HEK293 (cell line): ENCODE data around the gene P4HA1.

Experiments used
- BCL11A ChIP-seq: fragments of 450-650 bp; formaldehyde crosslinking; IDR thresholded peaks from 2 replicates; pipeline ENCODE4 v1.5.1; 2016; ENCODE audit warnings: low read depth, missing biosample characterization, missing genetic modification characterization
- CTCF ChIP-seq: fragments of 450-650 bp; formaldehyde crosslinking; IDR thresholded peaks from 2 replicates; pipeline ENCODE4 v1.5.1; 2016; ENCODE audit warnings: missing biosample characterization, missing genetic modification characterization
- EGR2 ChIP-seq: fragments of 450-650 bp; formaldehyde crosslinking; IDR thresholded peaks from 2 replicates; pipeline ENCODE4 v1.5.1; 2016; ENCODE audit warnings: low read depth, missing biosample characterization, missing genetic modification characterization
- GLI4 ChIP-seq: fragments of 450-650 bp; formaldehyde crosslinking; IDR thresholded peaks from 2 replicates; pipeline ENCODE4 v1.5.1; 2016; ENCODE audit warnings: missing biosample characterization, missing genetic modification characterization
- GLIS1 ChIP-seq: fragments of 450-650 bp; formaldehyde crosslinking; IDR thresholded peaks from 2 replicates; pipeline ENCODE4 v1.5.1; 2016; ENCODE audit warnings: missing biosample characterization, missing genetic modification characterization
- KLF16 ChIP-seq: fragments of 450-650 bp; formaldehyde crosslinking; IDR thresholded peaks from 2 replicates; pipeline ENCODE4 v1.5.1; 2017; ENCODE audit warnings: missing biosample characterization, missing genetic modification characterization
- ZBTB17 ChIP-seq: fragments of 450-650 bp; formaldehyde crosslinking; IDR thresholded peaks from 2 replicates; pipeline ENCODE4 v1.5.1; 2016; ENCODE audit warnings: missing biosample characterization, missing genetic modification characterization
- ZBTB21 ChIP-seq: fragments of 450-650 bp; formaldehyde crosslinking; IDR thresholded peaks from 2 replicates; pipeline ENCODE4 v1.5.1; 2017; ENCODE audit warnings: missing biosample characterization, missing genetic modification characterization
- ZBTB7A ChIP-seq: fragments of 450-650 bp; formaldehyde crosslinking; IDR thresholded peaks from 2 replicates; pipeline ENCODE4 v1.5.1; 2016; ENCODE audit warnings: low read depth, missing biosample characterization, missing genetic modification characterization
- ZFP37 ChIP-seq: fragments of 450-650 bp; formaldehyde crosslinking; IDR thresholded peaks from 2 replicates; pipeline ENCODE4 v1.5.1; 2016; ENCODE audit warnings: missing biosample characterization, missing genetic modification characterization
- ZNF112 ChIP-seq: fragments of 450-650 bp; formaldehyde crosslinking; IDR thresholded peaks from 2 replicates; pipeline ENCODE4 v1.5.0; 2017; ENCODE audit warnings: missing biosample characterization, missing genetic modification characterization
- ZNF140 ChIP-seq: fragments of 450-650 bp; formaldehyde crosslinking; IDR thresholded peaks from 2 replicates; pipeline ENCODE4 v1.5.1; 2016; ENCODE audit warnings: missing biosample characterization, missing genetic modification characterization
- ZNF311 ChIP-seq: fragments of 450-650 bp; formaldehyde crosslinking; IDR thresholded peaks from 2 replicates; pipeline ENCODE4 v1.5.1; 2017; ENCODE audit warnings: missing biosample characterization, missing genetic modification characterization, borderline replicate concordance
- ZNF404 ChIP-seq: fragments of 450-650 bp; formaldehyde crosslinking; IDR thresholded peaks from 2 replicates; pipeline ENCODE4 v1.5.1; 2017; ENCODE audit warnings: missing biosample characterization, missing genetic modification characterization
- ZNF433 ChIP-seq: fragments of 450-650 bp; formaldehyde crosslinking; IDR thresholded peaks from 2 replicates; pipeline ENCODE4 v1.5.1; 2016; ENCODE audit warnings: missing biosample characterization, missing genetic modification characterization, low read depth
- ZNF514 ChIP-seq: fragments of 450-650 bp; formaldehyde crosslinking; IDR thresholded peaks from 2 replicates; pipeline ENCODE4 v1.5.1; 2016; ENCODE audit warnings: missing biosample characterization, missing genetic modification characterization
- ZNF518A ChIP-seq: fragments of 450-650 bp; formaldehyde crosslinking; conservative IDR thresholded peaks from 2 replicates; pipeline ENCODE4 v1.5.1; 2016; ENCODE audit warnings: low read depth, missing biosample characterization, missing genetic modification characterization
- ZNF571 ChIP-seq: fragments of 450-650 bp; formaldehyde crosslinking; IDR thresholded peaks from 2 replicates; pipeline ENCODE4 v1.5.0; 2017; ENCODE audit warnings: missing biosample characterization, missing genetic modification characterization
- ZNF629 ChIP-seq: fragments of 450-650 bp; formaldehyde crosslinking; IDR thresholded peaks from 2 replicates; pipeline ENCODE4 v1.5.1; 2017; ENCODE audit warnings: missing biosample characterization, missing genetic modification characterization
- ZNF830 ChIP-seq: fragments of 450-650 bp; IDR thresholded peaks from 2 replicates; pipeline ENCODE4 v1.5.0; 2018; ENCODE audit warnings: missing biosample characterization, missing genetic modification characterization, low read depth, mild to moderate bottlenecking, moderate library complexity
- ZSCAN18 ChIP-seq: fragments of 450-650 bp; formaldehyde crosslinking; IDR thresholded peaks from 2 replicates; pipeline ENCODE4 v1.5.1; 2016; ENCODE audit warnings: missing biosample characterization, missing genetic modification characterization
- ZSCAN23 ChIP-seq: fragments of 450-650 bp; formaldehyde crosslinking; IDR thresholded peaks from 2 replicates; pipeline ENCODE4 v1.5.1; 2016; ENCODE audit warnings: missing biosample characterization, missing genetic modification characterization
- TF ChIP-seq, protein P1 (sequence below): fragments of 450-650 bp; formaldehyde crosslinking; IDR thresholded peaks from 2 replicates; pipeline ENCODE4 v1.5.1; 2017; ENCODE audit warnings: missing biosample characterization, missing genetic modification characterization
- TF ChIP-seq, protein P2 (sequence below): fragments of 450-650 bp; formaldehyde crosslinking; IDR thresholded peaks from 2 replicates; pipeline ENCODE4 v1.5.1; 2016; ENCODE audit warnings: missing biosample characterization, missing genetic modification characterization, borderline replicate concordance
- TF ChIP-seq, protein P3 (sequence below): fragments of 450-650 bp; formaldehyde crosslinking; IDR thresholded peaks from 2 replicates; pipeline ENCODE4 v1.5.1; 2016; ENCODE audit warnings: missing biosample characterization, missing genetic modification characterization
- TF ChIP-seq, protein P4 (sequence below): fragments of 450-650 bp; formaldehyde crosslinking; IDR thresholded peaks from 2 replicates; pipeline ENCODE4 v1.5.1; 2016; ENCODE audit warnings: missing biosample characterization, missing genetic modification characterization

Gene P4HA1

GRCh38 chr10:73110345-73110849 is 13.7 kb upstream of the P4HA1 start, which contains the start of gene NUDT13 (continued):
- TF ChIP-seq ZBTB7A (tag by site-specific recombination), result no peak
- no peak for TF ChIP-seq ZNF514
- TF ChIP-seq CTCF, result no peak
- peak; percentile 29; the same call in 1 of the 2 replicates for TF ChIP-seq ZNF518A
- peak; percentile 62 for TF ChIP-seq ZBTB17 (tag by site-specific recombination)
- no peak for TF ChIP-seq GLIS1 (tag by site-specific recombination)
- TF ChIP-seq, protein P1, sequence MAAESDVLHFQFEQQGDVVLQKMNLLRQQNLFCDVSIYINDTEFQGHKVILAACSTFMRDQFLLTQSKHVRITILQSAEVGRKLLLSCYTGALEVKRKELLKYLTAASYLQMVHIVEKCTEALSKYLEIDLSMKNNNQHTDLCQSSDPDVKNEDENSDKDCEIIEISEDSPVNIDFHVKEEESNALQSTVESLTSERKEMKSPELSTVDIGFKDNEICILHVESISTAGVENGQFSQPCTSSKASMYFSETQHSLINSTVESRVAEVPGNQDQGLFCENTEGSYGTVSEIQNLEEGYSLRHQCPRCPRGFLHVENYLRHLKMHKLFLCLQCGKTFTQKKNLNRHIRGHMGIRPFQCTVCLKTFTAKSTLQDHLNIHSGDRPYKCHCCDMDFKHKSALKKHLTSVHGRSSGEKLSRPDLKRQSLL (tag by site-specific recombination), result no peak
- TF ChIP-seq ZBTB21 (tag by site-specific recombination), result no peak
- no peak for TF ChIP-seq ZSCAN23 (tag by site-specific recombination)
- TF ChIP-seq ZNF311 (tag by site-specific recombination), result no peak
- TF ChIP-seq KLF16, result no peak
- no peak for TF ChIP-seq ZNF404 (tag by site-specific recombination)
- no peak for TF ChIP-seq BCL11A
- TF ChIP-seq ZNF830 (tag by site-specific recombination), result no peak
- TF ChIP-seq ZSCAN18 (tag by site-specific recombination), result no peak
- TF ChIP-seq, protein P2, sequence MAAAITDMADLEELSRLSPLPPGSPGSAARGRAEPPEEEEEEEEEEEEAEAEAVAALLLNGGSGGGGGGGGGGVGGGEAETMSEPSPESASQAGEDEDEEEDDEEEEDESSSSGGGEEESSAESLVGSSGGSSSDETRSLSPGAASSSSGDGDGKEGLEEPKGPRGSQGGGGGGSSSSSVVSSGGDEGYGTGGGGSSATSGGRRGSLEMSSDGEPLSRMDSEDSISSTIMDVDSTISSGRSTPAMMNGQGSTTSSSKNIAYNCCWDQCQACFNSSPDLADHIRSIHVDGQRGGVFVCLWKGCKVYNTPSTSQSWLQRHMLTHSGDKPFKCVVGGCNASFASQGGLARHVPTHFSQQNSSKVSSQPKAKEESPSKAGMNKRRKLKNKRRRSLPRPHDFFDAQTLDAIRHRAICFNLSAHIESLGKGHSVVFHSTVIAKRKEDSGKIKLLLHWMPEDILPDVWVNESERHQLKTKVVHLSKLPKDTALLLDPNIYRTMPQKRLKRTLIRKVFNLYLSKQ (tag by site-specific recombination), result no peak
- TF ChIP-seq, protein P3, sequence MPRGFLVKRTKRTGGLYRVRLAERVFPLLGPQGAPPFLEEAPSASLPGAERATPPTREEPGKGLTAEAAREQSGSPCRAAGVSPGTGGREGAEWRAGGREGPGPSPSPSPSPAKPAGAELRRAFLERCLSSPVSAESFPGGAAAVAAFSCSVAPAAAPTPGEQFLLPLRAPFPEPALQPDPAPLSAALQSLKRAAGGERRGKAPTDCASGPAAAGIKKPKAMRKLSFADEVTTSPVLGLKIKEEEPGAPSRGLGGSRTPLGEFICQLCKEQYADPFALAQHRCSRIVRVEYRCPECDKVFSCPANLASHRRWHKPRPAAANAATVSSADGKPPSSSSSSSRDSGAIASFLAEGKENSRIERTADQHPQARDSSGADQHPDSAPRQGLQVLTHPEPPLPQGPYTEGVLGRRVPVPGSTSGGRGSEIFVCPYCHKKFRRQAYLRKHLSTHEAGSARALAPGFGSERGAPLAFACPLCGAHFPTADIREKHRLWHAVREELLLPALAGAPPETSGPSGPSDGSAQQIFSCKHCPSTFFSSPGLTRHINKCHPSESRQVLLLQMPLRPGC (tag by site-specific recombination), result no peak
- TF ChIP-seq ZNF112 (tag by site-specific recombination), result no peak
- no peak for TF ChIP-seq GLI4 (tag by site-specific recombination)
- no peak for TF ChIP-seq ZNF433 (tag by site-specific recombination)
- TF ChIP-seq ZNF629, result no peak
- no peak for TF ChIP-seq ZNF571 (tag by site-specific recombination)
- TF ChIP-seq, protein P4, sequence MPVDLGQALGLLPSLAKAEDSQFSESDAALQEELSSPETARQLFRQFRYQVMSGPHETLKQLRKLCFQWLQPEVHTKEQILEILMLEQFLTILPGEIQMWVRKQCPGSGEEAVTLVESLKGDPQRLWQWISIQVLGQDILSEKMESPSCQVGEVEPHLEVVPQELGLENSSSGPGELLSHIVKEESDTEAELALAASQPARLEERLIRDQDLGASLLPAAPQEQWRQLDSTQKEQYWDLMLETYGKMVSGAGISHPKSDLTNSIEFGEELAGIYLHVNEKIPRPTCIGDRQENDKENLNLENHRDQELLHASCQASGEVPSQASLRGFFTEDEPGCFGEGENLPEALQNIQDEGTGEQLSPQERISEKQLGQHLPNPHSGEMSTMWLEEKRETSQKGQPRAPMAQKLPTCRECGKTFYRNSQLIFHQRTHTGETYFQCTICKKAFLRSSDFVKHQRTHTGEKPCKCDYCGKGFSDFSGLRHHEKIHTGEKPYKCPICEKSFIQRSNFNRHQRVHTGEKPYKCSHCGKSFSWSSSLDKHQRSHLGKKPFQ (tag by site-specific recombination), result no peak
- TF ChIP-seq ZFP37 (tag by site-specific recombination), result no peak
- no peak for TF ChIP-seq EGR2 (tag by site-specific recombination)
- TF ChIP-seq ZNF140, result no peak
